CD14-positive monocyte (primary cell): ENCODE measurements around the gene MORN3. TPM values are rescaled to one million over a fixed set of nuclear protein-coding genes. Genes with fewer than 3 reads are reported as not detected.

Source experiments
- DNase-seq, 3 donors: peaks; one replicate each; pipeline ENCODE4 v3.0.0-alpha.2; 2011 to 2022
- H2AFZ ChIP-seq: 2 replicates; pipeline ENCODE4 v1.6.0; 2012; ENCODE audit warnings: mild to moderate bottlenecking, low read depth, low read length, inconsistent platforms; ENCODE audit not compliant: insufficient read depth, poor library complexity, severe bottlenecking
- H3K27ac ChIP-seq, 2 donors: 1 replicate in 1 of 2; 2 replicates in 1 of 2; pipeline ENCODE4 v1.5.1; 2012 to 2013; ENCODE audit warnings: low read length in 2 of 2, control low read depth in 1 of 2, inconsistent platforms in 1 of 2, low read depth in 1 of 2, mild to moderate bottlenecking in 1 of 2
- H3K27me3 ChIP-seq, 2 donors: one replicate each; pipeline versions ENCODE4 v1.6.0 to v1.6.1; 2011 to 2013; ENCODE audit warnings: low read length in 2 of 2; ENCODE audit not compliant: control insufficient read depth in 2 of 2, insufficient read depth in 2 of 2
- H3K36me3 ChIP-seq, 2 donors: replicated peaks in 1 of 2; 1 replicate in 1 of 2; 2 replicates in 1 of 2; pipeline versions ENCODE4 v1.5.1 to v1.6.1; 2012 to 2013; ENCODE audit warnings: low read length in 2 of 2, control low read depth in 1 of 2, inconsistent platforms in 1 of 2, mild to moderate bottlenecking in 1 of 2; ENCODE audit not compliant: insufficient read depth in 2 of 2, control insufficient read depth in 1 of 2
- H3K4me1 ChIP-seq, 2 donors: 1 replicate in 1 of 2; 2 replicates in 1 of 2; pipeline versions ENCODE4 v1.5.1 to v1.6.1; 2012 to 2013; ENCODE audit warnings: low read length in 2 of 2, control low read depth in 1 of 2, inconsistent platforms in 1 of 2, mild to moderate bottlenecking in 1 of 2, moderate library complexity in 1 of 2; ENCODE audit not compliant: insufficient read depth in 2 of 2, control insufficient read depth in 1 of 2
- H3K4me2 ChIP-seq: replicated peaks from 2 replicates; pipeline ENCODE3; 2012; ENCODE audit warnings: low read length, moderate library complexity, mild to moderate bottlenecking; ENCODE audit not compliant: poor library complexity, severe bottlenecking; ENCODE audit errors: extremely low read depth
- H3K4me3 ChIP-seq, 3 experiments: fragments of 200-600 bp in 1 of 3; sonication (generic) in 1 of 3; replicated peaks in 1 of 3; 1 replicate in 2 of 3; 2 replicates in 1 of 3; pipeline ENCODE4 v1.5.1; 2011 to 2013; ENCODE audit warnings: low read length in 3 of 3, mild to moderate bottlenecking in 3 of 3, control low read depth in 2 of 3, low read depth in 2 of 3, inconsistent platforms in 1 of 3, moderate library complexity in 1 of 3
- H3K79me2 ChIP-seq: 2 replicates; pipeline ENCODE4 v1.6.0; 2012; ENCODE audit warnings: mild to moderate bottlenecking, control low read depth, inconsistent platforms, low read length, moderate library complexity; ENCODE audit not compliant: insufficient read depth
- H3K9ac ChIP-seq: 2 replicates; pipeline ENCODE4 v1.6.0; 2017; ENCODE audit warnings: low read length, mild to moderate bottlenecking; ENCODE audit not compliant: insufficient read depth, poor library complexity, severe bottlenecking
- H3K9me3 ChIP-seq, 2 donors: replicated peaks in 1 of 2; 1 replicate in 1 of 2; 2 replicates in 1 of 2; pipeline versions ENCODE4 v1.5.1 to v1.6.1; 2012 to 2013; ENCODE audit warnings: low read length in 2 of 2, control low read depth in 1 of 2; ENCODE audit not compliant: control insufficient read depth in 1 of 2, insufficient read depth in 1 of 2
- H4K20me1 ChIP-seq: 2 replicates; pipeline ENCODE4 v1.6.0; 2012; ENCODE audit warnings: mild to moderate bottlenecking, low read length, control low read depth, moderate library complexity; ENCODE audit not compliant: insufficient read depth
- H3K27ac Mint-ChIP-seq, 7 donors: one replicate each; pipeline ENCODE4 v1.8.0; 2020; ENCODE audit warnings: mild to moderate bottlenecking in 7 of 7, mixed read lengths in 7 of 7, moderate library complexity in 6 of 7, inconsistent platforms in 2 of 7
- H3K27me3 Mint-ChIP-seq, 3 donors: one replicate each; pipeline ENCODE4 v1.8.0; 2021 to 2022; ENCODE audit warnings: low read depth in 3 of 3, mild to moderate bottlenecking in 3 of 3, mixed read lengths in 3 of 3, moderate library complexity in 3 of 3, inconsistent platforms in 1 of 3
- H3K36me3 Mint-ChIP-seq, 2 donors: one replicate each; pipeline ENCODE4 v1.8.0; 2020; ENCODE audit warnings: mixed read lengths in 2 of 2, inconsistent platforms in 1 of 2, mild to moderate bottlenecking in 1 of 2
- H3K4me1 Mint-ChIP-seq: one replicate; pipeline ENCODE4 v1.8.0; 2020; ENCODE audit warnings: mild to moderate bottlenecking, mixed read lengths
- H3K4me3 Mint-ChIP-seq, 2 donors: one replicate each; pipeline ENCODE4 v1.8.0; 2020; ENCODE audit warnings: mild to moderate bottlenecking in 2 of 2, mixed read lengths in 2 of 2, moderate library complexity in 1 of 2
- H3K9me3 Mint-ChIP-seq, 7 donors: one replicate each; pipeline ENCODE4 v1.8.0; 2020 to 2022; ENCODE audit warnings: mixed read lengths in 7 of 7, mild to moderate bottlenecking in 6 of 7, moderate library complexity in 6 of 7, inconsistent platforms in 2 of 7
- CTCF ChIP-seq: fragments of 200-600 bp; IDR thresholded peaks from one replicate; pipeline ENCODE4 v1.8.0; 2022; ENCODE audit warnings: antibody characterized with exemption, mild to moderate bottlenecking
- WGBS: methylation state at CpG from one replicate; pipeline ENCODE4 v1.1.5; 2013; ENCODE audit warnings: missing lambda C conversion rate; ENCODE audit not compliant: insufficient coverage; 5-methylcytosine and 5-hydroxymethylcytosine counted together
- intact Hi-C, 2 donors: fragments of 100-400 bp; cut with micrococcal nuclease; formaldehyde crosslinking; loops; one replicate each; pipeline versions ENCODE4 v1.15.0 to v1.15.1; 2023
- polyA plus RNA-seq, 3 donors: library from polyadenylated mRNA; depleted of rRNA in 1 of 3; unstranded in 2 of 3; stranded (reverse) in 1 of 3; fragments of 300-500 nt in 2 of 3; fragments of >200 nt in 1 of 3; fragmentation: Illumina TruSeq in 2 of 3; gene quantifications; 1 replicate in 2 of 3; 2 replicates in 1 of 3; pipeline ENCODE4 v1.2.3, GENCODE V29; 2012 to 2021

MORN3 gene
- polyA plus RNA-seq, 3 donors, result 0.17 TPM; not detected in 2

- TF ChIP-seq CTCF, result no peak
- Mint-ChIP-seq H3K9me3 (peaks cover 0 to 5% (median 0%) of the 10 kb centered on the region in 7 donors), H3K4me1 (peaks cover 43% of the 10 kb centered on the region), H3K27me3 (peaks cover 0 to 1% (median 0%) of the 10 kb centered on the region in 3 donors), H3K4me3 (no peak overlapping the region), H3K36me3 (peaks cover 7% of the 10 kb centered on the region in 2 donors), H3K27ac (peak overlapping the region in 2 of 7 donors; percentile 20 to 49)
- Histone ChIP-seq H3K36me3 (no peaks in the 10 kb centered on the region), H3K27ac (no peak overlapping the region), H3K27me3 (no peaks in the 10 kb centered on the region), H3K9me3 (no peaks in the 10 kb centered on the region), H3K4me3 (no peak overlapping the region), H3K79me2 (no peaks in the 10 kb centered on the region), H4K20me1 (no peaks in the 10 kb centered on the region), H2AFZ (no peak overlapping the region), H3K4me2 (no peak overlapping the region), H3K4me1 (peaks cover 33 to 49% of the 10 kb centered on the region in 2 donors), H3K9ac (no peak overlapping the region)
- WGBS, result 48% methylated on average over 13 of the region's 18 CpGs
- intact Hi-C loops, result no loop called here
- no peak for DNase-seq
These were observed 15.5 kb downstream of the MORN3 start for GRCh38 chr12:121653999-121654398.

GRCh38 chr12:121652767-121653497, 16.5 kb downstream of the MORN3 start:
- Histone ChIP-seq H3K27ac (no peak overlapping the region), H3K9ac (no peak overlapping the region), H3K79me2 (no peaks in the 10 kb centered on the region), H2AFZ (no peak overlapping the region), H3K9me3 (no peaks in the 10 kb centered on the region), H3K4me2 (no peak overlapping the region), H3K4me3 (no peak overlapping the region), H4K20me1 (no peaks in the 10 kb centered on the region), H3K27me3 (no peaks in the 10 kb centered on the region), H3K36me3 (no peaks in the 10 kb centered on the region), H3K4me1 (peaks cover 26 to 42% of the 10 kb centered on the region in 2 donors)
- peaks cover 0 to 1% (median 0%) of the 10 kb centered on the region in 3 donors for H3K27me3 Mint-ChIP-seq
- H3K4me3 Mint-ChIP-seq, result no peak overlapping the region
- peaks cover 0 to 5% (median 0%) of the 10 kb centered on the region in 7 donors for H3K9me3 Mint-ChIP-seq
- DNase-seq, result no peak
- 79% methylated on average over 8 of the region's 16 CpGs for WGBS
- peaks cover 38% of the 10 kb centered on the region for H3K4me1 Mint-ChIP-seq
- peaks cover 7 to 13% of the 10 kb centered on the region in 2 donors for H3K36me3 Mint-ChIP-seq
- TF ChIP-seq CTCF, result no peak
- intact Hi-C loops, result no loop called here
- peak overlapping the region in 2 of 7 donors; percentile 15 to 50 for H3K27ac Mint-ChIP-seq
